Panc1 (cell line): ENCODE results near the gene ORC2. TPM values are rescaled to one million over a fixed set of nuclear protein-coding genes. Genes with fewer than 3 reads are reported as not detected.
A peak's percentile ranks its signal among the peaks of the same experiment; 100 is the strongest.

ENCODE experiments used
- ATAC-seq: fragments of 200-7000 bp; cut with Tn5 transposase; 2 replicates; pipeline ENCODE4 v1.9.1; 2020; ENCODE audit warnings: mild to moderate bottlenecking, moderate library complexity
- BruUV-seq: library from RNA; stranded (reverse); fragments of 400-500 nt; replicated peaks from 2 replicates; lab custom pipeline; 2021; lab: Mats Ljungman, UMichigan
- CTCF ChIA-PET: fragments of 300-600 bp; sonication (Branson Sonifier 250); formaldehyde crosslinking; loops from one replicate; lab custom pipeline; 2022; ENCODE audit warnings: antibody characterized with exemption; lab: Charles Lee
- POLR2A ChIA-PET: fragments of 300-600 bp; sonication (Branson Sonifier 250); formaldehyde crosslinking; loops from one replicate; lab custom pipeline; 2022; ENCODE audit warnings: antibody characterized with exemption; lab: Charles Lee
- DNase-seq: peaks from one replicate; pipeline ENCODE4 v3.0.0-alpha.2; 2010; ENCODE audit warnings: low read depth, low spot score
- H3K27ac ChIP-seq: 2 replicates; pipeline ENCODE4 v1.5.1; 2011; ENCODE audit warnings: mild to moderate bottlenecking, low read length, inconsistent platforms
- H3K27me3 ChIP-seq: fragments of 200-500 bp; sonication (Bioruptor generic); 2 replicates; pipeline ENCODE4 v1.6.0; 2014; ENCODE audit warnings: low read length, inconsistent platforms; ENCODE audit not compliant: control insufficient read depth, insufficient read depth
- H3K36me3 ChIP-seq: fragments of 200-500 bp; sonication (Bioruptor generic); 2 replicates; pipeline ENCODE4 v1.5.1; 2014; ENCODE audit warnings: inconsistent platforms, mild to moderate bottlenecking, low read length, moderate library complexity; ENCODE audit not compliant: control insufficient read depth, insufficient read depth
- H3K4me1 ChIP-seq: 2 replicates; pipeline ENCODE4 v1.5.1; 2011; ENCODE audit warnings: inconsistent platforms, mild to moderate bottlenecking, low read length, moderate library complexity; ENCODE audit not compliant: control insufficient read depth, insufficient read depth
- H3K4me3 ChIP-seq, 2 experiments: 2 replicates each; pipeline ENCODE4 v1.5.1; 2011 to 2012; ENCODE audit warnings: low read depth in 2 of 2, low read length in 2 of 2, mild to moderate bottlenecking in 2 of 2, inconsistent platforms in 1 of 2, moderate library complexity in 1 of 2
- H3K9me3 ChIP-seq: fragments of 200-500 bp; sonication (Bioruptor generic); 2 replicates; pipeline ENCODE4 v1.5.1; 2014; ENCODE audit warnings: low read depth, mild to moderate bottlenecking, inconsistent platforms, low read length, moderate library complexity; ENCODE audit not compliant: control insufficient read depth, insufficient read depth
- CTCF ChIP-seq: fragments of 450-650 bp; IDR thresholded peaks from 2 replicates; pipeline ENCODE4 v1.5.1; 2017; ENCODE audit warnings: mild to moderate bottlenecking
- POLR2AphosphoS5 ChIP-seq: IDR thresholded peaks from 2 replicates; pipeline ENCODE4 v1.6.1; 2012; ENCODE audit warnings: mild to moderate bottlenecking, low read depth, low read length, moderate library complexity
- REST ChIP-seq, 2 experiments: IDR thresholded peaks; 2 replicates each; pipeline ENCODE4 v1.6.1; 2011 to 2012; ENCODE audit warnings: low read depth in 2 of 2, control low read depth in 1 of 2, low read length in 1 of 2, mild to moderate bottlenecking in 1 of 2, moderate library complexity in 1 of 2; ENCODE audit not compliant: insufficient read depth in 1 of 2
- SIN3A ChIP-seq: IDR thresholded peaks from 2 replicates; pipeline ENCODE4 v1.6.1; 2012; ENCODE audit warnings: low read depth, mild to moderate bottlenecking, low read length, moderate library complexity, borderline replicate concordance; ENCODE audit not compliant: insufficient read depth
- TCF7L2 ChIP-seq: IDR thresholded peaks from 2 replicates; pipeline ENCODE4 v1.6.1; 2011; ENCODE audit warnings: mild to moderate bottlenecking, low read depth, low read length, inconsistent platforms
- in situ Hi-C: cut with HindIII; loops from 2 replicates; pipeline ENCODE4 v1.10.0; 2016; ENCODE audit warnings: low sequenced_read_pairs, low pct_unique_long_range_greater_than_20kb
- intact Hi-C: fragments of 100-400 bp; cut with micrococcal nuclease; formaldehyde crosslinking; loops from one replicate; pipeline ENCODE4 v1.10.0; 2022; ENCODE audit not compliant: unreplicated experiment
- total RNA-seq: library from RNA; stranded (reverse); gene quantifications from one replicate; pipeline ENCODE4 v1.2.1, GENCODE V29; 2021; ENCODE audit not compliant: unreplicated experiment

ORC2 gene
- total RNA-seq, 1 experiment from 2014 or later = 41.8 TPM

GRCh38 chr2:200950378-200950777 lies 13.1 kb downstream of the ORC2 start:
- POLR2A ChIA-PET = no interaction called here
- H3K4me3 ChIP-seq = no peak overlapping the region
- H3K36me3 ChIP-seq = peaks cover 36% of the 10 kb centered on the region
- H3K27me3 ChIP-seq = no peaks in the 10 kb centered on the region
- in situ Hi-C loops (no loop called here), intact Hi-C loops (no loop called here)
- no TSS peak for BruUV-seq
- H3K9me3 ChIP-seq = no peaks in the 10 kb centered on the region
- H3K27ac ChIP-seq = no peak overlapping the region
- H3K4me1 ChIP-seq = peaks cover under 1% of the 10 kb centered on the region; the same call in 1 of the 2 replicates
- no peak for TF ChIP-seq TCF7L2
- TF ChIP-seq POLR2AphosphoS5 = no peak
- TF ChIP-seq REST (IDR thresholded peaks at IDR 0.05; ENCODE audit: insufficient read depth in 1 of 2, low read depth in 2 of 2, low read length in 1 of 2) = no peak
- no peak for TF ChIP-seq SIN3A
- no peak for TF ChIP-seq CTCF
- CTCF ChIA-PET = interaction anchor here (0.6 kb wide), 1 partner anchor 119 kb away, joined by 3 read pairs; no protein-coding TSS in a partner anchor
- ATAC-seq = no peak
- no peak for DNase-seq

- in situ Hi-C loops (no loop called here), intact Hi-C loops (no loop called here)
- Histone ChIP-seq H3K9me3 (no peaks in the 10 kb centered on the region), H3K4me3 (no peak overlapping the region), H3K27ac (peak overlapping the region; percentile 57; the same call in 1 of the 2 replicates), H3K36me3 (peaks cover 33% of the 10 kb centered on the region; the same call in 1 of the 2 replicates), H3K27me3 (no peaks in the 10 kb centered on the region), H3K4me1 (peaks cover 10% of the 10 kb centered on the region)
- BruUV-seq = no TSS peak
- no peak for DNase-seq
- no peak for TF ChIP-seq REST (IDR thresholded peaks at IDR 0.05; ENCODE audit: insufficient read depth in 1 of 2, low read depth in 2 of 2, low read length in 1 of 2)
- no peak for TF ChIP-seq TCF7L2
- TF ChIP-seq CTCF = no peak
- TF ChIP-seq SIN3A = no peak
- TF ChIP-seq POLR2AphosphoS5 = no peak
- ChIA-PET CTCF (no interaction called here), POLR2A (interaction anchor here (0.7 kb wide), 1 partner anchor 67 kb away, joined by 3 read pairs; no protein-coding TSS in a partner anchor)
- ATAC-seq = no peak
Observed at GRCh38 chr2:200945395-200945729, 18.1 kb downstream of the ORC2 start.
